Sciatic nerve (tissue), 2 donors: Measurements from ENCODE around the gene WDFY2. TPM values are rescaled to one million over a fixed set of nuclear protein-coding genes. Genes with fewer than 3 reads are reported as not detected.
"Not testable (repeated sequence)": the region's sequence is repeated elsewhere in the genome, so short reads cannot be mapped to it uniquely, and the experiment has no call there.

Experiments used
- ATAC-seq: fragments of 200-7000 bp; cut with Tn5 transposase; one replicate; pipeline ENCODE4 v1.9.1; 2020; ENCODE audit warnings: mild to moderate bottlenecking, moderate library complexity
- DNase-seq: peaks from one replicate; pipeline ENCODE4 v3.0.0-alpha.2; 2020; ENCODE audit warnings: low spot score
- intact Hi-C: fragments of 100-400 bp; cut with DNase I; formaldehyde crosslinking; loops from one replicate; pipeline ENCODE4 v1.14.2; 2022
- total RNA-seq: library from RNA; stranded (reverse); fragmentation: NEBNext Ultra II Directional; extraction: Animal tissue kit (Norgen Biotek cat#: 25700); gene quantifications from one replicate; pipeline ENCODE4 v1.2.1, GENCODE V29; 2021
- donor health status: DM: no; HTN: no; CAD: no.
- donor health status: DM: no; HTN: no; CAD: no.

WDFY2 gene, protein sequence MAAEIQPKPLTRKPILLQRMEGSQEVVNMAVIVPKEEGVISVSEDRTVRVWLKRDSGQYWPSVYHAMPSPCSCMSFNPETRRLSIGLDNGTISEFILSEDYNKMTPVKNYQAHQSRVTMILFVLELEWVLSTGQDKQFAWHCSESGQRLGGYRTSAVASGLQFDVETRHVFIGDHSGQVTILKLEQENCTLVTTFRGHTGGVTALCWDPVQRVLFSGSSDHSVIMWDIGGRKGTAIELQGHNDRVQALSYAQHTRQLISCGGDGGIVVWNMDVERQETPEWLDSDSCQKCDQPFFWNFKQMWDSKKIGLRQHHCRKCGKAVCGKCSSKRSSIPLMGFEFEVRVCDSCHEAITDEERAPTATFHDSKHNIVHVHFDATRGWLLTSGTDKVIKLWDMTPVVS
- total RNA-seq = 22.1 TPM

DNA sequence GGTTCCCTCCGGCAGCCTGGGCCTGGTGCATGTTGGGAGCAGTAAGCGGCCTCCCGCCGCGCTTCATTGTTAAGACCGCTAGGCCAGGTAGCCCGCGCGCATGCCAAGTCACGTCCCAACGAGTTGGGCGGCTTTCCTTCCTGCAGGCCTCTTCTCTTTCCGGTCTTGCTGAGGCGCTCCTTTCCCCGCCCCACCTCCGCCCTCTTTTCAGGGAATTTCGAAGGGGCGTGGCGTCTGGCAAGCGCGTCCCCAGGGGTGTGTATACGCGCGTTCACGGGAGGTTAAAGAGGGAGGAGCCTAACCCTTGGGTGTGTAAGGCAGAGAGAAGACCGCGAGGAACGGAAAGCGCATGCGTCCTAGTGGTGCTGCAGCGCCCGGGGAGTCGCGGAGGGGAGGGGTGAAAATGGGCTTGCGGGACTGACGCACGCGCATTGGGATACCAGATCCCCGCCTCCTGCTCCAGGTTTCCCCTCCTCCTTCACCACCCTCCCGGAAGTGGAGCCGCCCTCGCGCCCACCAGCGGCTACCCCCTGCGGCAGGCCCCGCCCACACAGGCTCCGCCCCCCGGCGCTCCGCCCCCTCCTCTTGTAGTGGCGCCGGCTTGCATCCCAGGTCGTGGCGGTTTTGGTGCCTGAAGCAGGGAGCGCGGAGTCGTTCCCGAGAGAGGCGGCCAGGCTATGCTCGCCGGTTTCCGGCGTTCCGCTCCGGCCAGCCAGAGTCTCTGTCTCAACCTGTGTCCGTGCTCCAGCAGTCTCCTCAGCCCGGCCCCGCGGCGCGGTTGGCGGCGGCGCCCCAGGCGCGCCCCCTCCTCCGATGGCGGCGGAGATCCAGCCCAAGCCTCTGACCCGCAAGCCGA lies at the start of gene WDFY2:
Gene WDFY2, plus strand, starts transcription at position 588 of the 856 bp plus-strand sequence. Its CDS starts 226 bp downstream, at position 814.
- DNase-seq = peak; percentile 100
- ATAC-seq = peak; percentile 98
- intact Hi-C loops = no loop called here

DNA sequence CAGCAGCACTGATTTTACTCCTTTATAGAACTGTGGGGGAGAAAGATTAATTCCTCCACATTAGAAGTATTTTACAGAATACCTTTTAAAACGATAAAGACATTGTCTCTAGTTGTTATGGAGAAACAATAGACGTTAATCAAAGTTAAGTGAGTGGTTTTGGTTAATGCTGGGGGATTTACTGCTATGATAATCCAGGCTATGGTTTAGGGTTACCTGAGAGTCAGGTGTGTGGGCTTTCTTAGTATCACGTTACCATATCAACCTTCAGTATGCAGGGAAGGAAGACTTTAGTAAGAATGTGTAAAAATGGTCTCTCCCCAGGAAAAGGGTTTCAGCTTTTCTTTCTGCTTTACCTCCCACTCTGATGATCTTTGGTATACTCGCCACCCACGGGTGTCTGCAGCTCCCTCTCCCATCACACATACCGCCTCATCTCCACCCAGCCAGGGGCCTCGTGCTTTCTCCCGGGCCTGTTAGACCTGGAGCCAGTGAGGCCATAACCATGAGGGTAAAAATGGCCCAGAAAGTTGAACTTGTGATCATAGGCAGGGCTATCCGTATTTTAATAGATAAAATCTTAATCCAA lies 45.6 kb upstream of the WDFY2 start:
- ATAC-seq (peak; percentile 36), DNase-seq (no peak)
- intact Hi-C loops = no loop called here

DNA sequence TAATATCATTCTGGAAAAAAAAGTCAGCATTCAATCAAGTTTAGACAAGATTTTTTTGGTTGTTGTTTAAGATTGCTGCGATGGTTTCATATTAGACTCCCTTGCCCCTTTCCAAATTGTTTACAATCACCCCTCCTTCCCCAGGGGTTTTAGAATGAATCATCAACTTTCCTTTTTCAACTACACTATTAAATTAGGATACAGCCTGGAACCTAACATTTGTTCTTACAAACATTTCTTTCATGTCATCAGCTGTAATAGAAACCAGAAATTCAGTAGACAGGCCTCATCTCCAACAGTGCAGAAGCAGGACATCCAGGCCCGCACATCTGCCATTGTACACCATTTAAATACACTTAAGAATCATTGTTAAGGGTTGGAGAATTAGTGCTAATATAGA lies 44.4 kb upstream of the WDFY2 start:
- ATAC-seq (peak; percentile 88), DNase-seq (no peak)
- intact Hi-C loops = no loop called here

DNA sequence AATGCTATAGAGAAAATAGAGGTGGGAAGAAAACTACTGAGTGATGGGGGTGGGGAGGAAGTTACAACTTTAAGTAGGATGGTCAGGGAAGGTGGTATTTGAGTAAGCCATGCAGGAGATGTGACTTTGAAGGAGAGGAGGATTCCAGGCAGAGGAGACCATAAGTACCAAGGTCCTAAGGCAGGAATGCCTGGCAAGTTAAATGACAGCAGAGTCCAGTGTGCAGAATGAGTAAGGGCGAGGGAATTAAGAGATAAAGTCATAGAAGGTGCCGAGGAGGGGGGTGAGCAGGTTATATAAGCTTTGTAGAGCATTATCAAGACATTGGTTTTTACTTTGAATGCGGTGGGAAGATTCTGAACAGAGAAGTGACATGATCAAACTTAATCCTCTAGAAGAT lies 43.2 kb upstream of the WDFY2 start:
- ATAC-seq = no peak
- intact Hi-C loops = no loop called here

DNA sequence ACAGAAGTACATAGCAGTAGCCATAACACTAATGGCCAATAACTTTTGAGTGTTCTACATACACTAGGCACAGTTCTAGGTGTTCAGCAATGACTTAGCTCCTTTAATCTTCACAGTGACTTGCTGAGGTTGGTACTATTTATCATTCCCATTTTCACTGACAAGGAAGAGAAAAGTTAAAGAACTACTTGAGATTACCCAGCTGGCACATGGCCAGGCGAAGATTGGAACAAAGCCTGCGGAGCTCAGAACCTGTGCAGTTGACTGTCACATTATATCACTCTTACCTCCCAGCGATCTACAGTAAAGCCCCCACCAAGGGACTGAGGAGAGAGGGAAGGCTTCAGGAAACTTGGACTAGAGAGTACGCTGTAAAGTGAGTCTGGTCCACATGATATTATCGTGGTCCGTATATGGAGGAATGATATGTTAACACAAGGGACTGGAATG lies 42.4 kb upstream of the WDFY2 start:
- ATAC-seq = no peak
- intact Hi-C loops = no loop called here
- no peak for DNase-seq

More for the DNA sequence above, 43.2 kb upstream of the WDFY2 start:
- DNase-seq = no peak

DNA sequence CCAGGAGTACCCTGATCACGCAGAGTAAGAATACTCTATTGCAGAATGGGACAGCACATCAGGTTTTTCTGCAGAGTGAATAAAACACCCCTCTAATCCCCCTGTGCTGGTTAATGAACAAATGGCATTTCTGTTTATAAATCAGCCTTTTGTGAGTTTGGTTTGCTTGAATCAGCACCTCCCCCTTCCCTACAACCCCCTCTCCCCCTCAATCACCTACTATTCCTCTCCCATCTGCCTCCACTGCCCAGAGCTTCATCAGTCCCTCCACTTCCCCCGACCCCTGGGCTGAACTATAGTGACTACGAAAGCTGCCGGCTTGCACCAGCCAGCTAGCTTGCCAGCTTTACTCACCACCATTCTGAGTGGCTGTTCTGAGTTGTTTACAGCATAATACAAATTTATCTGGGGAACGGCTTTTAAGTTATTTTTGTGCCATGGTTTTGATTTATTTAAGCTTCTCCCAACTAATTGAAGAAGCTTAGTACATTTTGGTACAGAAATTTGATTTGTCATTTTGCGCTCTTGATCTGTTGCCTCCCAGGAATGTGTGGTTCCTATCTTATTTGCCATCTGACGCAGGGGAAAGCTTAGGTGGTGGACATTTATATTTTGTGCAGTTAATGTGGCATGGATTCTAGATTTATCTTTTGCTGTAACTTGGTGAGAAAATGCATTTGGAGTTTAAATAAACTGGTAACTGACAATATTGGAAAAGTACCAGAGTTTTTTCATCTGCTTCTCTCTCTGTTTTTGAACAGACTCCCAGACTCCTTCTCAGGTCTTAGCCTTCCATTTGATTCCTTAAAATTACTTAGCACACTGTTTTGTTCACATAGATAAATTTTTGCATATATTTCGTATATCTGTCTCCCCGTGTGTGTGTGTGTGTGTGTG lies 41.7 kb upstream of the WDFY2 start:
- no peak for DNase-seq
- no peak for ATAC-seq
- intact Hi-C loops = no loop called here

DNA sequence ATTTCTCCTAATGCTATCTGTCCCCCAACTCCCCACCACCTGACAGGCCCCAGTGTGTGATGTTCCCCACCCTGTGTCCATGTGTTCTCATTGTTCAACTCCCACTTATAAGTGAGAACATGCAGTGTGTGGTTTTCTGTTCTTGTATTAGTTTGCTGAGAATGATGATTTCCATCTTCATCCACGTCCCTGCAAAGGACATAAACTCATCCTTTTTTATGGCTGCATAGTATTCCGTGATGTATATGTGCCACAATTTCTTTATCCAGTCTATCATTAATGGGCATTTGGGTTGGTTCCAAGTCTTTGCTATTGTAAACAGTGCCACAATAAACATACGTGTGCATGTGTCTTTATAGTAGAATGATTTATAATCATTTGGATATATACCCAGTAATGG lies 38.8 kb upstream of the WDFY2 start:
- ATAC-seq, DNase-seq, intact Hi-C loops: not testable (repeated sequence)

DNA sequence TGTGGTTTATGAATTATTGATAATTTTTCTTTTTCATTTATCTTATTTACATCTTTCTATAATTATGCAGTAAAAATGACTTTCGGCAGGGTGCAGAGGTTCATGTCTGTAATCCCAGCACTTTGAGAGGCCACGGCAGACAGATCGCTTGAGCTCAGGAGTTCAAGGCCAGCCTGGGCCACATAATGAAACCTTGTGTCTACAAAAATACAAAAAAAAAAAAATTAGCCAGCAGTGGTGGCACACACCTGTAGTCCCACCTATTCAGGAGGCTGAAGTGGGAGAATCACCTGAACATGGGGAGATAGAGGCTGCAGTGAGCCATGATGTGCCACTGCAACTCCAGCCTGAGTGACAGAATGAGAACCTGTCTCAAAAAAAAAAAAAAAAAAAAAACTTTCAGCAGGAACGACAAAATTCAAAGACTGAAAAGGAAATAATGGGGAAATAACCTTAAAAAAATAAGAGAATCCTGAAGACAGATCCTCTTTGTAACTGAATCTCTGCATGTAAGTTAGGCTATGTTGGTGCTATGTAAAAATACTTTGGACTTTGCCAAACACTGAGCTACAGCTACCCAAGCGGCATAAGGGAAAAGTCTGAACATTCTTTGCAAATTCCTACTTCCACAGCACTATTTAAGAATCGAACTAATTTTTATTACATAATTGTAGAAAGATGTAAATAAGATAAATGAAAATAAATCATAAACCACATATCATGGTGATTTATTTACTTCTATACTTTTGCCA lies 36.7 kb upstream of the WDFY2 start:
- ATAC-seq (no peak), DNase-seq (no peak)
- intact Hi-C loops = no loop called here

DNA sequence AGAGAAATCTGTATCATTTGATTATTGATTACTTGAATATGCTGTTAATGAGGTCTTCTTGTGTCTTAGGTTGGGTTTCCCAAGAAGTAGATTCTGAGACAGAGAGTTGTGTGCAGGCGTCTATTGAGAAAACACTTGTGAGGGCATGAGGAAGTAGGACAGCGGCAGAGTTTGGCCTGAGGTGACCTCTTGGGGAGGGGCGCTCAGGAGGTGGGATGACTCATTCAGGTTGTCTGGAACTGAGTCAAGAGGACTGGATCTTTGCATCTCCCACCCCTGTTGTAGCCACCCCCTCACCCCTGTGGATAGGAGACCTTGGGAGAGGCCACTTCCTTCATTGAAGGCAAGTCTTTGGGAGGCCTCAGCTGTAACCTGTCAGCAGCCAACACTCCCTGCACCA lies 35.2 kb upstream of the WDFY2 start:
- intact Hi-C loops = no loop called here
- DNase-seq = no peak
- ATAC-seq = peak; percentile 22

DNA sequence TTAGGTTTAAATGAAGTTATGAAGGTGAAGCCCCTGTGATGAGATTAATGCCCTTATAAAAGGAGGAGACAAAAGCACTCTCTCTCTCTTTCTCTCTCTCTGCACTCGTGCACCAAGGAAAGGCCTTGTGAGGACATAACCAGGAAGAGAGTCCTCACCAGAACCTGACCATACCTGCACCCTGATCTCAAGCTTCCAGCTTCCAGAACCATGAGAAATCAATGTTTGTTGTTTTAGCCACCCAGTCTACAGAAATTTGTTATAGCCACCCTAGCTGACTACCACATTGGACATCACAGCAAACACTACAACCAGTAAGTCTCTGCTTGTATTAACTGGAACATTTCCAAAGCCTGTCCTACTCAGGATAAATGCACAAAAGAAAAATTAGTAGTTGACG lies 34.7 kb upstream of the WDFY2 start:
- DNase-seq = no peak
- intact Hi-C loops = no loop called here
- no peak for ATAC-seq

DNA sequence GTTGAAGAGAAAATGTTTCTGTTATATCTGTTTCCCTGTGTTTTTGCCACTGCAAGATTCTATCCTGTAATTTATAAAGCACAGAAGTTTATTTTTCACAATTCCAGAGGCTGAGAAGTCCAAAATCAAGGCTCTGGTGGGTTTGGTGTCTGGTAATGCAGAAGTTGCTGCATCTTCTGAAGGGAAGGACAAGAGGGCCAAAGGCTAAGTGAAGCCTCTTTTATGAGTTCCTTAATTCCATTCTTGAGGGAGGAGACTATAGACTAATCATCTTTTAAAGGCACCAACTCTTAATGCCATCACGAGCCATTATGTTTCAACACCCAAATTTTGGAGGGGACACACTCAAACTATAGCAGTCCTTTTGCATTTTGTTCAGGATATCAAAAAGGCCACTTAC lies 34.1 kb upstream of the WDFY2 start:
- intact Hi-C loops = no loop called here
- no peak for DNase-seq
- ATAC-seq = no peak

DNA sequence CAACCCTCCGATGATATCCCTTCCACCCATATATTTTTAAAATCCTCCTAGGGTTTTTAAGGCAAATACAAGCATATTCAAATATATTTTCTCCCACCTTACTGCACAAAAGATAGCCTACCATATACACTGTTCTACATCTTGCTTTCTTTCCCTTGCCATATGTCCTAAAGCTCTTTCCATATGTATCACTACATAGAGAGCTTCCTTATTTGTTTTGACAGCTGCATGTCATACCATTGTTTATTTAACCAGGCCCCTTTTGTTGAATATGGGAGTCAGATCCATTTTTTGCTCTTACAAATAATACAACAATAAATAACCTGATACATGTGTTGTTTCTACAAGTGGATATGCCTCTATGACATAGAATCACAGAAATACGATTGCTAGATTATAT lies 32.8 kb upstream of the WDFY2 start:
- intact Hi-C loops = no loop called here
- ATAC-seq = no peak
- DNase-seq = no peak

DNA sequence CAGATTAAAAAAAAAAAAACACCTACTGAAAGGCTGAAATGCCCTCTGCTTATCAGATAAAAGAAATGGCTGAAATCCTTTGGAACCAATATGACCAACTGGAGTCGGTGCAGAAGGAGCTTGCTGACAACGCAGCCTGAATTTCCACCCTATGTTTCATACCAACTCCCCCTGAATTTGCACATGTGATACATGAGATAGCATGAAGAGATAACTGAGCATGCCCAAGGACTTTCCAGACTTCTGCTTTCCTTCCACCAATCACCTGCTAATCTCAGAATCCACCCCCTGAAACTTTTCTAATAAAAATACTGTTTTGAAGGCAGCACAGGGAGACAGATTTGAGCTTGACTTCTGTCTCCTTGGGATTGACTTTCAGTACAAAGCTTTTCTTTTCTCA lies 32.2 kb upstream of the WDFY2 start:
- ATAC-seq (peak; percentile 62), DNase-seq (no peak)
- intact Hi-C loops = no loop called here

DNA sequence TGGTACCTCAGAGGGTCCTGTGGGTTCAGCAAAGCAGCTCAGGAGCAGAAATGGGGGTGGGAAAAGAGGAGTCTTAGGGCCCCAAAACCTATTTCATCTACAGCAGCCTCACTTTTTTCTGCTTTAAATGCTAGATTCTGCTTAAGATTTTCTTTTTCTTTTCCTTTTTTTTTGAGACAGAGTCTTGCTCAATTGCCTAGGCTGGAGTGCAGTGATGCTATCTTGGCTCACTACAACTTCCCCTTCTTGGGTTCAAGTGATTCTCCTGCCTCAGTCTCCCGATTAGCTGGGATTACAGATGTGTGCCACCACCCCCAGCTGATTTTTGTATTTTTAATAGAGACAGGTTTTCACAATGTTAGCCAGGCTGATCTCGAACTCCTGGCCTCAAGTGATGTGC lies 30.7 kb upstream of the WDFY2 start:
- ATAC-seq (no peak), DNase-seq (no peak)
- intact Hi-C loops = no loop called here

DNA sequence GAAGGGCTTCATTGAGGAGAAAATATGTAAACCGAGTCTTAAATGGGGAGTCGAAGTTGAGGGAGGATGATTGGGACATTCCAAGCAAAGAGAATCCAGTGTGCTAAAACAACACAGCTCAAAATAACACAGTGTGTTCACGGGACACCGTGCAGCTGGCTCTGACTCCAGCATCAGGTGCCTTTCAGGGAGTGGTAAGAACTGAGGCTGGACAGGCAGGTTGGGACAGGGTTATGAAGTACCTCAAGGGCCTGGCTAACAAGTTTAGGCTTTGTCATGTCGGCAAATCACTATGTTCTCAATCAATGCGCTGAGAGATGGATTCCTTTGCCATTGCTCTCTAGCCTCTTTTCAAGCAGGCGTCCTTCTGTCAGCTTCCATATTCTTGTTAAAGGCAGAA lies 27.5 kb upstream of the WDFY2 start:
- intact Hi-C loops = no loop called here
- no peak for ATAC-seq

DNA sequence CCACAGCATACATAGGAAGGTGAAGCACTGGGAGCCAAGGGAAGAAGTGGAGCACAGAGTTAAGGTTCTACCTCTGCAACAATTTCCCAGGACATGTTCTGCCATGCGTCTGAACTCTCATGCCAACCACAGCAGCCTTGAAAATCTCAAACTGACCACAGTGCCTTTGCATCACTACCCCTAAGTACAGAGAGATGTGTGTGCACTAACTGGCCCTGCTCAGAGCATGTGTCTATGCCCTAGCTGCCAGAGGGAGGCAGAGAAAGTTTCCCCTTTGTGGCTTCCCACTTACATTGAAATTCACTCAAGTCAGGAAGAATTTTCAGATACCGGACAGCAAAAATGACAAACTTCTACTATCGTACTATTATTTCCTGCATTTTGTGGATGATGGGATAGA lies 26.8 kb upstream of the WDFY2 start:
- intact Hi-C loops = no loop called here
- no peak for DNase-seq
- ATAC-seq = no peak

More for the DNA sequence above, 27.5 kb upstream of the WDFY2 start:
- no peak for DNase-seq

DNA sequence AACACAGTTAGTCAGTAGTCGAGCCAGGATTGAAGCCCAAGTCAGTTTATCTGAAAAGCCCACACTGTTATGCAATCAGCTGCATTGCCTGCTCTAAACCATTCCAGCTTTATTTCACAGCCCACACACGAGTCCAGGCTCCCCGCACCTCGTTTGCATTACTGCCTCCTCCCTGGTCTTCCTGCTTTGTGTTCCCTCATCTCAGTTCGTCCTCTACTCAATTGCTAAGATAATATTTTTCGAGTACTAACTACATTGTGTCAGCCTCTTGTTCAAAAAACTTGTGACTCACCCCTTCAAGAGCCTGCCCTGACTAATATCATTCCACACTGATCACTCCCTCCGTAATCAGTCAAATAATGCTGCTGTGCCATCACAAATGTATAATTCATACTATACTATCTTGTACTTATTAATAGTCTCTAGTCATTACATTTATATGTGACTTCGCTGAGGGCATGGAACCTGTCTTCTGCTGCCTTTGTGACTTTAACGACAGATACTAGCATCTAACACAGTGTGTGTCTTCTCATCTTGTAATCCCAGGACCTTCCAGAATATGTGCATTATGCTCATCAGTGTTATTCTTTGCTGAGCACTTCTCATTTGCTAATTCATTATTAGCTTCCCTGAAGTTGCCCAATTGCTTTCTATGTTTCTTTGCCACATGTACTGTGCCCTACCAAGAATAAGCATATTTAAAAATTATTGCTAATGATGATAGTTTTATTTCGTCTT lies 26.2 kb upstream of the WDFY2 start:
- ATAC-seq (peak; percentile 39), DNase-seq (no peak)
- intact Hi-C loops = no loop called here
